ENCODE results near the gene PARP8. TPM values are rescaled to one million over a fixed set of nuclear protein-coding genes. Genes with fewer than 3 reads are reported as not detected.

The PARP8 gene
- polyA plus RNA-seq, 1 experiment: 25.1 TPM

DNA sequence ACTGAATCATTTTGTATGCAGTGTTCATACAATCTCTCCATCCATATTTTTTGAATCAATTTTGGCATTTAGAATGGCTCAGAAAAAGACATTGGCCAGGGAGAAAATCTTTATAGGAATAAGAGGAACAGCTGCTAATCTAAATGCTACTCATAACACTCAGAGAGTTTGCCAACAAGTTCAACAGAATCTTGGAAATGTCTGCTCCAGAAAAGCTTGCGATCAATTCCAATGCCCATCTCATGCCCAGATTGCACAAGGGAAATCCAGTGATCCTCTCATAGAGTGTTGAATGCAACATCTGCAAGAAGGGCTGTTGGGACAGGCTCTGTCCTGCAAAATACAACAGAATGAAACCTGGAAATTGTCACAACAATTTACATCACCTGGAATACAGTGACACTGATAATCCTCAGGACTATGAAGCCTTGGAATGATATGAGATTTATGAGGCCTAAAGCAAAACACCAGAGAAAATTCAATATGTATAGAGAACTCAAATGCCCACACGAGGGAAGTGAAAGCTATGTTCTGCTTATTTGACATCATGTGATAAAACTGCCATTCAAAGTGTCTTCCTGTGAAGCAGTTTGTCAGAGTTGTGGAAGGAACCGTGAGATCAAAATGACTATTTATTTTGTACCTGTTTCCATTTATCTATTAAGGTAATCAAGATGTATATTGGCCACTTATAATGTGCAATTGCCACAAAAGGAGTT is 190.1 kb downstream of the PARP8 start:
- Histone ChIP-seq H3K9me3 (ENCODE audit: control insufficient read depth, insufficient read depth, low read length) (no peaks in the 10 kb centered on the region), H3K27ac (ENCODE audit: low read depth, low read length) (no peak overlapping the region), H3K4me3 (ENCODE audit: low read depth, low read length) (no peak overlapping the region), H3K27me3 (ENCODE audit: control insufficient read depth, insufficient read depth, low read length) (no peaks in the 10 kb centered on the region)
- ChIA-PET POLR2A (no interaction called here), CTCF (no interaction called here)
- TF ChIP-seq CTCF (IDR thresholded peaks at IDR 0.05; ENCODE audit: low read depth, low read length): no peak
- DNase-seq (ENCODE audit: low read depth, low spot score): no peak

DNA sequence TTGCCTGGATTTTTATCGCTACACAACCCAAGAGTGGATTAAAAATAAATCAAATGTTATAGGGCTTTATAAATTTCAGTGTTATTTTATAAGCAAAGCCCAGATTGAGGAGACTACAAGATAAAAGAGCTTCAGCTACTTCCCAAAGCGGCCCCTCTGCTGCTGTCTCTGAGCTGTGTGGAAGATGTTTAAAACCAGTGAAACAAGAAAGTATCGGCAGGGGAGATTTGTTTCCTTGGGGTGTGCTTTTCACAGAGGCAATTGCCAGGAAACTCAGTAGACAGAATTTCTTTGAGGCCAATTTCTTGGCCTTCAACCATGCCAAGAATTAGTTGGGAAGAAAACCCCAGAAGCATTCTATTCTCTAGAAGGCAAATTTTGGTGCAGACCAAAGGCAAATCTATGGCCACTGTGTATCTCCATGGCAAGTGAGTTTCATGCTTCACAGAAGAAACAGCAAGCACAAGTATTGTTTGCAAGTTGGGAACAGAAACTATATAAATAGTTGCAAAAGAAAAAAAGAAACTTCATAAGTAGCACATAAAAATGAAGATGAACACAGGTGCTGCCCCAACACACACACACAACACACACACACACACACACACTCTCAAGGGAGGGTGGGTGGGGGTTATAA is 197.2 kb downstream of the PARP8 start:
- ChIA-PET CTCF (no interaction called here), POLR2A (no interaction called here)
- Histone ChIP-seq H3K4me3 (ENCODE audit: low read depth, low read length) (no peak overlapping the region), H3K9me3 (ENCODE audit: control insufficient read depth, insufficient read depth, low read length) (no peaks in the 10 kb centered on the region), H3K27me3 (ENCODE audit: control insufficient read depth, insufficient read depth, low read length) (no peaks in the 10 kb centered on the region), H3K27ac (ENCODE audit: low read depth, low read length) (no peak overlapping the region)
- TF ChIP-seq CTCF (IDR thresholded peaks at IDR 0.05; ENCODE audit: low read depth, low read length): no peak
- DNase-seq (ENCODE audit: low read depth, low spot score): no peak

DNA sequence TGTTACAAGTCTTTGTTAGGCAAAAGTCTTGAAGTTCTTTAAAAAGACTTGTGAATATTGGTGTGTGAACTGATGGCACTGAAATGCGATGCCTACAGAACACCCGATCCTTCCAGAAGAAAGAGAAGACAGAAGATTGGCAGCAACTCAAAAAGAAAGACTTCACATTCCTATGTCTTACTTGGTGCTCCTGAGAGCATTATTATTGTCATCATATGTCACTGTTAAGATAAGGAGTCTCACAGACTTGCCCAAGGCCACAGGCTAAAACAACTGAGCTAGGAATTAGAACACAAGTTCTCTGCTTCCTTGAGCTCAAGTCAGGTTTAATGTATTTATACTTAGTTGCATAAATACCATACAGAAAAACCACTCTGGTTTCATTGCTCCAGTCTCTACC is 198.0 kb downstream of the PARP8 start:
- no peaks in the 10 kb centered on the region for H3K27me3 ChIP-seq (ENCODE audit: control insufficient read depth, insufficient read depth, low read length)
- no peak overlapping the region for H3K4me3 ChIP-seq (ENCODE audit: low read depth, low read length)
- no peaks in the 10 kb centered on the region for H3K9me3 ChIP-seq (ENCODE audit: control insufficient read depth, insufficient read depth, low read length)
- DNase-seq (ENCODE audit: low read depth, low spot score): no peak
- ChIA-PET CTCF (no interaction called here), POLR2A (no interaction called here)
- no peak for TF ChIP-seq CTCF (IDR thresholded peaks at IDR 0.05; ENCODE audit: low read depth, low read length)
- H3K27ac ChIP-seq (ENCODE audit: low read depth, low read length): no peak overlapping the region

- no peak overlapping the region for H3K27ac ChIP-seq (ENCODE audit: low read depth, low read length)
- no peaks in the 10 kb centered on the region for H3K9me3 ChIP-seq (ENCODE audit: control insufficient read depth, insufficient read depth, low read length)
- TF ChIP-seq CTCF (IDR thresholded peaks at IDR 0.05; ENCODE audit: low read depth, low read length): no peak
- no peaks in the 10 kb centered on the region for H3K27me3 ChIP-seq (ENCODE audit: control insufficient read depth, insufficient read depth, low read length)
- ChIA-PET POLR2A (no interaction called here), CTCF (no interaction called here)
- no peak for DNase-seq (ENCODE audit: low read depth, low spot score)
- no peak overlapping the region for H3K4me3 ChIP-seq (ENCODE audit: low read depth, low read length)
Observed at GRCh38 chr5:50866415-50866814, 200.0 kb downstream of the PARP8 start.

DNA sequence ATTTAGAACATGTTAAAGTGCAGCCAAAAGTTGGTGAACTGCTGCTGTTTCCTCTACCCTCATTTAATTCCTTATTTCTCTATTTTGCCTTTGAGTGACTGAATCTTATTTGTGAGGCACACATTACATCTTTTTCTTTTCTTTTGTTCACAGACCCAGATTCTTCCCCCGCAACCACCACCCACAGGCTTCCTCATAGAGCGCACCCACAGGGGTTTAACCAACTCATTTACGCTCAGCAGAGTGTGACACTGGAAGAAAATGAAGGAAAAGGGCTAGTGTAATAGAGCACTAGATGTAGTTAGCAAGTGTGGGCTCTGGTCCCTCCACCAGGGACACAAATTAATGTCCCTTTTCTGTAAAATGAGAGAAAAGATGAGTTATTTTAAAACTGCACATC is 200.7 kb downstream of the PARP8 start:
- DNase-seq (ENCODE audit: low read depth, low spot score): no peak
- H3K9me3 ChIP-seq (ENCODE audit: control insufficient read depth, insufficient read depth, low read length): no peaks in the 10 kb centered on the region
- ChIA-PET POLR2A (no interaction called here), CTCF (no interaction called here)
- H3K27ac ChIP-seq (ENCODE audit: low read depth, low read length): no peak overlapping the region
- H3K4me3 ChIP-seq (ENCODE audit: low read depth, low read length): no peak overlapping the region
- H3K27me3 ChIP-seq (ENCODE audit: control insufficient read depth, insufficient read depth, low read length): no peaks in the 10 kb centered on the region
- no peak for TF ChIP-seq CTCF (IDR thresholded peaks at IDR 0.05; ENCODE audit: low read depth, low read length)
